ENCODE results near the gene AKAP1. TPM values are rescaled to one million over a fixed set of nuclear protein-coding genes. Genes with fewer than 3 reads are reported as not detected.

Gene AKAP1
- total and polyA plus RNA-seq, 4 donors: 31.3 to 58.5 (median 39.8) TPM

DNA sequence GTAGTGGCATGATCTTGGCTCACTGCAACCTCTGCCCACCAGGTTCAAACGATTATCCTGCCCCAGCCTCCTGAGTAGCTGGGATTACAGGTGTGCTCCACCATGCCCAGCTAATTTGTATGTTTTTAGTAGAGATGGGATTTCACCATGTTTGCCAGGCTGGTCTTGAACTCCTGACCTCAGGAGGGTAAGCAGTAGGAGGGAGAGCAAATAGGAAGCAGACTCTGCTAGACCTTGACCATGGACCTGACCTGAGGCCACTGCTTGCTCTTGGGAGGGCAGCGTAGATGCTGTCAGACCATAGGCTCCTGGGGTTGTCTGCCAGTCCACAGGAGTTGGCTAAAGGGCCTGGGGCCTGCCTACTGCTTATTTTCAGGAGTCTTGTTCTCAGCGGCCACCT lies 28.6 kb downstream of the AKAP1 start:
- H3K9ac ChIP-seq (ENCODE audit: low read depth in 1 of 2, low read length in 2 of 2): no peak overlapping the region
- TF ChIP-seq, protein P1, sequence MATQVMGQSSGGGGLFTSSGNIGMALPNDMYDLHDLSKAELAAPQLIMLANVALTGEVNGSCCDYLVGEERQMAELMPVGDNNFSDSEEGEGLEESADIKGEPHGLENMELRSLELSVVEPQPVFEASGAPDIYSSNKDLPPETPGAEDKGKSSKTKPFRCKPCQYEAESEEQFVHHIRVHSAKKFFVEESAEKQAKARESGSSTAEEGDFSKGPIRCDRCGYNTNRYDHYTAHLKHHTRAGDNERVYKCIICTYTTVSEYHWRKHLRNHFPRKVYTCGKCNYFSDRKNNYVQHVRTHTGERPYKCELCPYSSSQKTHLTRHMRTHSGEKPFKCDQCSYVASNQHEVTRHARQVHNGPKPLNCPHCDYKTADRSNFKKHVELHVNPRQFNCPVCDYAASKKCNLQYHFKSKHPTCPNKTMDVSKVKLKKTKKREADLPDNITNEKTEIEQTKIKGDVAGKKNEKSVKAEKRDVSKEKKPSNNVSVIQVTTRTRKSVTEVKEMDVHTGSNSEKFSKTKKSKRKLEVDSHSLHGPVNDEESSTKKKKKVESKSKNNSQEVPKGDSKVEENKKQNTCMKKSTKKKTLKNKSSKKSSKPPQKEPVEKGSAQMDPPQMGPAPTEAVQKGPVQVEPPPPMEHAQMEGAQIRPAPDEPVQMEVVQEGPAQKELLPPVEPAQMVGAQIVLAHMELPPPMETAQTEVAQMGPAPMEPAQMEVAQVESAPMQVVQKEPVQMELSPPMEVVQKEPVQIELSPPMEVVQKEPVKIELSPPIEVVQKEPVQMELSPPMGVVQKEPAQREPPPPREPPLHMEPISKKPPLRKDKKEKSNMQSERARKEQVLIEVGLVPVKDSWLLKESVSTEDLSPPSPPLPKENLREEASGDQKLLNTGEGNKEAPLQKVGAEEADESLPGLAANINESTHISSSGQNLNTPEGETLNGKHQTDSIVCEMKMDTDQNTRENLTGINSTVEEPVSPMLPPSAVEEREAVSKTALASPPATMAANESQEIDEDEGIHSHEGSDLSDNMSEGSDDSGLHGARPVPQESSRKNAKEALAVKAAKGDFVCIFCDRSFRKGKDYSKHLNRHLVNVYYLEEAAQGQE (IDR thresholded peaks at IDR 0.05): no peak
- TF ChIP-seq FOXA2 (IDR thresholded peaks at IDR 0.05) (no peak), HNF4G (IDR thresholded peaks at IDR 0.05) (no peak), HNF4A (conservative IDR thresholded peaks at IDR 0.05) (peak; percentile 48 to 81), RAD21 (IDR thresholded peaks at IDR 0.05) (no peak), EGR1 (IDR thresholded peaks at IDR 0.05; ENCODE audit: low read depth in 2 of 2) (no peak), RXRA (IDR thresholded peaks at IDR 0.05) (peak; percentile 46 to 66)
- TF ChIP-seq, protein P2, sequence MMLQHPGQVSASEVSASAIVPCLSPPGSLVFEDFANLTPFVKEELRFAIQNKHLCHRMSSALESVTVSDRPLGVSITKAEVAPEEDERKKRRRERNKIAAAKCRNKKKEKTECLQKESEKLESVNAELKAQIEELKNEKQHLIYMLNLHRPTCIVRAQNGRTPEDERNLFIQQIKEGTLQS (IDR thresholded peaks at IDR 0.05): no peak
- TF ChIP-seq, protein P3, sequence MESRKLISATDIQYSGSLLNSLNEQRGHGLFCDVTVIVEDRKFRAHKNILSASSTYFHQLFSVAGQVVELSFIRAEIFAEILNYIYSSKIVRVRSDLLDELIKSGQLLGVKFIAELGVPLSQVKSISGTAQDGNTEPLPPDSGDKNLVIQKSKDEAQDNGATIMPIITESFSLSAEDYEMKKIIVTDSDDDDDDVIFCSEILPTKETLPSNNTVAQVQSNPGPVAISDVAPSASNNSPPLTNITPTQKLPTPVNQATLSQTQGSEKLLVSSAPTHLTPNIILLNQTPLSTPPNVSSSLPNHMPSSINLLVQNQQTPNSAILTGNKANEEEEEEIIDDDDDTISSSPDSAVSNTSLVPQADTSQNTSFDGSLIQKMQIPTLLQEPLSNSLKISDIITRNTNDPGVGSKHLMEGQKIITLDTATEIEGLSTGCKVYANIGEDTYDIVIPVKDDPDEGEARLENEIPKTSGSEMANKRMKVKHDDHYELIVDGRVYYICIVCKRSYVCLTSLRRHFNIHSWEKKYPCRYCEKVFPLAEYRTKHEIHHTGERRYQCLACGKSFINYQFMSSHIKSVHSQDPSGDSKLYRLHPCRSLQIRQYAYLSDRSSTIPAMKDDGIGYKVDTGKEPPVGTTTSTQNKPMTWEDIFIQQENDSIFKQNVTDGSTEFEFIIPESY (IDR thresholded peaks at IDR 0.05): no peak
- 67% methylated on average over 3 of the region's 3 CpGs for WGBS
- H3K9me3 ChIP-seq (ENCODE audit: control insufficient read depth in 4 of 4, low read length in 3 of 4): no peaks in the 10 kb centered on the region
- peaks cover 11 to 42% (median 35%) of the 10 kb centered on the region in 4 donors for H3K36me3 ChIP-seq (ENCODE audit: control insufficient read depth in 4 of 4, insufficient read depth in 3 of 4, low read depth in 1 of 4, low read length in 3 of 4)
- no peak for DNase-seq (ENCODE audit: low spot score)
- H3K4me1 ChIP-seq (ENCODE audit: control insufficient read depth in 4 of 4, insufficient read depth in 4 of 4, low read length in 3 of 4): peaks cover 11 to 35% (median 29%) of the 10 kb centered on the region in 4 donors
- no peak overlapping the region for H3K27ac ChIP-seq (ENCODE audit: low read depth in 1 of 2, low read length in 2 of 2)
- H3K4me3 ChIP-seq (ENCODE audit: low read depth in 1 of 3, low read length in 3 of 3): no peak overlapping the region
- no peaks in the 10 kb centered on the region for H3K27me3 ChIP-seq (ENCODE audit: control insufficient read depth in 4 of 4, insufficient read depth in 4 of 4, low read length in 3 of 4)

- DNase-seq (ENCODE audit: low spot score): peak; percentile 75
- Histone ChIP-seq H3K4me3 (ENCODE audit: low read depth in 1 of 3, low read length in 3 of 3) (no peak overlapping the region), H3K9ac (ENCODE audit: low read depth in 1 of 2, low read length in 2 of 2) (no peak overlapping the region), H3K36me3 (ENCODE audit: control insufficient read depth in 4 of 4, insufficient read depth in 3 of 4, low read depth in 1 of 4, low read length in 3 of 4) (peaks cover 11 to 48% (median 40%) of the 10 kb centered on the region in 4 donors), H3K27me3 (ENCODE audit: control insufficient read depth in 4 of 4, insufficient read depth in 4 of 4, low read length in 3 of 4) (no peaks in the 10 kb centered on the region), H3K4me1 (ENCODE audit: control insufficient read depth in 4 of 4, insufficient read depth in 4 of 4, low read length in 3 of 4) (peaks cover 8 to 30% (median 24%) of the 10 kb centered on the region in 4 donors), H3K9me3 (ENCODE audit: control insufficient read depth in 4 of 4, low read length in 3 of 4) (no peaks in the 10 kb centered on the region), H3K27ac (ENCODE audit: low read depth in 1 of 2, low read length in 2 of 2) (no peak overlapping the region)
- 86% methylated on average over 13 of the region's 13 CpGs for WGBS
- TF ChIP-seq RAD21 (IDR thresholded peaks at IDR 0.05) (peak; percentile 80 to 81), GABPA (IDR thresholded peaks at IDR 0.05 in 1 of 2, conservative IDR thresholded peaks at IDR 0.05 in 1 of 2) (no peak), YY1 (IDR thresholded peaks at IDR 0.05) (no peak), HNF4G (IDR thresholded peaks at IDR 0.05) (no peak), RXRA (IDR thresholded peaks at IDR 0.05) (no peak)
- TF ChIP-seq, protein P1 (IDR thresholded peaks at IDR 0.05): no peak
- TF ChIP-seq, protein P4, sequence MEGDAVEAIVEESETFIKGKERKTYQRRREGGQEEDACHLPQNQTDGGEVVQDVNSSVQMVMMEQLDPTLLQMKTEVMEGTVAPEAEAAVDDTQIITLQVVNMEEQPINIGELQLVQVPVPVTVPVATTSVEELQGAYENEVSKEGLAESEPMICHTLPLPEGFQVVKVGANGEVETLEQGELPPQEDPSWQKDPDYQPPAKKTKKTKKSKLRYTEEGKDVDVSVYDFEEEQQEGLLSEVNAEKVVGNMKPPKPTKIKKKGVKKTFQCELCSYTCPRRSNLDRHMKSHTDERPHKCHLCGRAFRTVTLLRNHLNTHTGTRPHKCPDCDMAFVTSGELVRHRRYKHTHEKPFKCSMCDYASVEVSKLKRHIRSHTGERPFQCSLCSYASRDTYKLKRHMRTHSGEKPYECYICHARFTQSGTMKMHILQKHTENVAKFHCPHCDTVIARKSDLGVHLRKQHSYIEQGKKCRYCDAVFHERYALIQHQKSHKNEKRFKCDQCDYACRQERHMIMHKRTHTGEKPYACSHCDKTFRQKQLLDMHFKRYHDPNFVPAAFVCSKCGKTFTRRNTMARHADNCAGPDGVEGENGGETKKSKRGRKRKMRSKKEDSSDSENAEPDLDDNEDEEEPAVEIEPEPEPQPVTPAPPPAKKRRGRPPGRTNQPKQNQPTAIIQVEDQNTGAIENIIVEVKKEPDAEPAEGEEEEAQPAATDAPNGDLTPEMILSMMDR (IDR thresholded peaks at IDR 0.05; ENCODE audit: low read depth, low read length, missing input control): peak; percentile 79
Observed at GRCh38 chr17:57114085-57114673, 29.1 kb downstream of the AKAP1 start.
